GM21515 (cell line): ENCODE measurements around the gene TF.

Experiments
- ATAC-seq: cut with Tn5 transposase; IDR thresholded peaks from one replicate; pipeline ENCODE4 v1.9.1; 2021; ENCODE audit not compliant: unreplicated experiment

TF gene

DNA sequence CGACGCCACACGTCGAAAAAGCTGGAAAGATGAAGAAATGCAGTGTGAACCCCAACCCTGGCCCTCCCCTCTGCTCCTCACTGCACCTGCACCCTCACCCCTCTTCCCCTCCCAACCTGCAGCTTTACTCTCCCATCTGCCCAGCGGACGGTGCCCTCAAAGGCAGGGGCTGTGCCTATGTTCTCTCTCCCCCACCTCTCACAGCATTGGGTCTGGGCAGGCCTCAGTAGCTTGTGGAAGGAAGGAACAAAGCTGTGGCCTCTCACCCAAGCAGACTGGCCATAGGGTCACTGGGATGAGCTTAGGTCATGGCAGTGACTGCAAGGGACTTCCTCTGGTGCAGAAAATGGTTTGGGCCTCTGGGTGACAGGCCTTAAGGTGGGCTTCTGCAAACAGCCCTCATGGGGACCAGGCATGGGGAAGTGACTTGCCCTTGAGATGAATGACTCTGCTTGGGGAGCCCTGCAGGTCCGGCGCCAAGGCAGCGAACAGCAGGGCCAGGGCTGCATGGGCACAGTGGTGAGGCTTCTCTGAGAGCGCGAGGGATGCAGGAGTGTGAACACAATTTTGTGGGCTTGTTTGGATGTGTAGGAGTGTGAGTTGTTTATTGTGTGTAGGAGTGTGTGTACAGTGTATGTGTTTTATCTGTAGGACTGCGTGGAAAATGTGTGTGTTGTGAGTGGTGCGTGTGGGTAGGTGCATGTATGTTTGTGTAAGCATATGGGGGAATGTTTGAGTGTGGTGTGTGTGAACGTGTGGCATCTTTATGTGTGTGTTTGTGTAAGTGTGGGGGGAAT is 88.6 kb downstream of the TF start:
- no peak for ATAC-seq

DNA sequence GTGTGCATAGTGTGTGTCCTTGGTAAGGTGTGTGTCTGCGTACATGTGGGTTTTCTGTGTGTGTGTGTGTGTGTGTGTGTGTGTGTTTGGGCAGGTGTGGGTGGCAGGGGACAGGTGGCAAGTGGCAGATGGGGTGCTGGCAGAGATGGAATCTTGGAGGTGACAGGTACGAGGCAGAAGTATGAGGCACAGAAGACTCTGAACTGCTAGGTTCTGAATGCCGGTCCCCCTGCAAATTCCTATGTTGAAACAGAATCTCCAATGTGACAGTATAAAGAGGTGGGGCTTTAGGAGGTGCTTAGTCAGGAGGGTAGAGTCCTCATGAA is 89.2 kb downstream of the TF start:
- ATAC-seq = no peak

DNA sequence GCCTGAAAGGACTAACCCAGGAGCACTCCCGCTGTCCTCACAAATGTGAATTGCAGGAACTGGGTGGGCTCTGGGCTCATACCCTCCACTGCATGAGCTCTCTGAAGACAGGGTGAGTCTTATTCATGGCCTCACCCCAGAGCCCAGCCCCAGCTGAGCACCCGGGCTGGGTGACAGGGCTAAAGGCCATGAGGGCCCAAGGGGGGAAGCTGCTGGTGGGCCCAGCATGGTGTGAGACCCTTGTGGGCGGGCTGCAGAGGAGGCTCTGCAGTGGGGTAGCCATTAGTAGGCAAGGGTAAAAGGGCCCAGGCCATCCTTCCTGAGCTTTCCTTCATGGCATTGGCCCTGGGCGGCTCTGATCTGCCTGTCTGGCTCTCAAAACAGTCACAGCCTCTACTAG is 89.8 kb downstream of the TF start:
- no peak for ATAC-seq

DNA sequence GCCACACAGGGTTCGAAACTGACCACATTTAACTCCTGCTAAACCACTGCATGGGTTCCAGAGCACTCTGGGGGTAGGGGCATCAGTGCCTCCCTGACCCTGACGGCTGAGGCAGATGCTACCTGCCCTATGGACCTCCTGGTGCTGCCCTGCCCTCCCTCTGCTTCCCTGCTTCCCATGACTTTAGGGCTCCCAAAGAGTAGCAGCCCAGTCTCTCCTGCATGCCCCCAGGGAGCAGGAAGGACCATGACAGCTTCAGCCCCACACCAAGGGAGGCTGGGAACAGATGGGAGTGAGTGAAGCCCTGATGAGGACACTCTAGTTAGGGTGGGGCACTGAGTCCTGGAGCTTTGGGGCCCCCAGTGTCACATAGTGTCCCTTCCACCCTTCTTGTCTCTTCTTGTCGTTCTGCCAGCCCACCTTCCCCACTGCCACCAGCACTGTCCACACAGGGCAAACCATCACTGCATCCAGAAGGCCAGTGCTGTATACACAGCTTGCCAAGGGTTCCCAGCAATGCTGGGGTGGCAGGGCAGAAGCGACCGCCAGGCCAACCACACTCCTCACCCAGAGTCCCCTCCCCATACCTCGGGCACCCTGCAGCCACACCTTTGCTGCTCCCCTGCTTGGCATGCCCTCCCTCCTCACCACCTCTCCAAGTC is 90.4 kb downstream of the TF start:
- ATAC-seq = no peak

DNA sequence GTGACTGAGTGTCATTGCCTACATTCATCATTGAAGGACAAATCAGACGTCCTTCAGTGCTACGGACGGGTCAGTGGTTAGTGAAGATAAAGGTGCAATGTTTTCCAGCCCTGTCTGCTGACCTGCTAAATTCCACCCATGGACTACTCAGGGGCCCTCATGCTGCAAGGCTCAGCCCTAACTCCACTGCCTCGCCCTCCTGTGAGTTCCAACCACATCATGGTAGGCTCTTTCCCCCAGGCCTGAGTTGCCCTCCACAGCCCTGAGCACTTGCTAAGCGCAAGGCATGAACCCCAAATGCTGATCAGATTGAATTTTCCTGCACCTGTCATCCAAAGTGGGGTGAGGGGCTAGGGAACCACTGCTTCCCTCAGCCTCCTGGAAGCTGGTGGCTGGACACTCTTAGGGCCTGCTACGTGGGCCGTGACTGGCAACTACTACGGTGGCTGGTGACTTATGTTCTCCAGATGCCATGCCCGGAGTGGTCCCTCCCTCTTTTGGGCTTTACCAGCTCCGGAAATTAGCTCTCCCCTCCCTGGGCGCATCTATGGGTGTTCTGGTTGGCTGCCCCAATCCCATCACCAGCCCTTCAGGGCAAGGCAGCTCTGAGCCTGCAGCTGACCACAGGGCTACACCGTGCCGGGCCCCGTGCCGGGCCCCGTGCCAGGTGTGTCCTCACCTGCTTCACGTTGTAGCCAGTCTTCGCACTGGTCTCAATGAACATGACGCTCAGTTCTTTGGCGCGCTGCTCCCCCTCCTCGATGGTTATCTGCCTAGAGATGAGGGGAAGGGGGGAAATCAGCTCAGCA is 91.5 kb downstream of the TF start:
- ATAC-seq = no peak

DNA sequence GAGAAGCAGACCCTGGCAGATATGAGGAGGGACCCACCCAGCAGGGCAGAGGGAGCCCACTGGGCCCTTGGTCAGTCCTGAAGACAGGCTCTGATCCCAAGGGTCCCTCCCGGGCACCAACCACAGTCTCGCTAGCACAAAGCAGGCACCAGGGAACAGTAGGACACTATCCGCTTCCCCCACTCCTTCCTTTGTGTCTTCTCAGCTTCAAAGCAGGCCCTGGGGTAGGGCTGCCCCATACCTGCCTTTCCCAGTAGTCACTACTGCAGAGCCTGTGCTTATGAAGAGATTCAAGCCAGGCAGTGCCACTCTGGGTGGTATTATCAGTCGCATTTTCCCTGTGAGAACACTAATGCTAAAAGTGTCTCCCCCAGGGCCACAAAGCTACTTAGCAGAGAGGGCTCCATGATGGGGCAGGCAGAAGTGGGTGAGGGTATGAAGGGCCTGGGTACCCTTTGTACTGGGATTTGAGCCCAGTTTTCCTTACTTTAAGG is 92.2 kb downstream of the TF start:
- no peak for ATAC-seq

DNA sequence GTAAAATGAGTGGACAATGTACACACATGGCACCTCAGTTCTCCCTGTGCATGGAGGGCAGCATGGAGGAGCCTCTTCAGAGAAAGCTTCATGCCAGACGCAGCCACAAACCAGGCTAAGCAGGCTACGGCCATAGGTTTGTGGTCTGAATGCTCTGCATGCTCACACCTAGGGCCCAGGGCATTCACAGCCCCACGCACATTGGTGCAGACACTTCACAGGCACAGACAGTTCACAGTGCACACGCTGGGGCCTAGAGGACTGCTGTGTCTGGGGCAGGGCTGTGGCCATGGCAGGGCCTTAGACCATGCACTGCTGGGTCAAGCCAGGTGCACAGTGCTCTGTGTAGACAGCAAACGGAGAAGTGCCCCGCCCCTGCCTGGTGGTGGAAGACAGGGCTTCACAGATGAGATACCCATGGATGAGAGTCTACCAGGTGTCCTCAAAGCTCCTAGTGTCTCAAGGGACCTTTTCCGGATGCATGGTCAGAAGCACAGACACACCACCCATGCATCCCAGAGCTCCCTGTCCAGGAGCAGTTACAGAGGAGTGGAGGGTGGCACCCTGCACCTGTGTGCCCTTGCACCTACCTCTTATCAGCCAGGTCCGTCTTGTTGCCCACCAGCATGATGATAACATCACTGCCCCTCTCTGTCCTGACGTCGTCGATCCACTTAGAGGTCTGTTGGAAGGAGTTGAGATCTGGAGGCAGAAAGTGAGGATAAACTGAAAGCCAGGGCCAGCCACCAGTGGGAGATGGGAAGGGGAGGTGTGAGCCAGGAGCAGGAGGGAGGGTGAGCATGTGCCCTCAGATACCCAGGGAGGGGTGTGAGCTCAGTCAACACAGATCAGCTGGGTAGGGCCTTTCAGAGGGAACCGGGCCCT is 93.0 kb downstream of the TF start:
- ATAC-seq = no peak

DNA sequence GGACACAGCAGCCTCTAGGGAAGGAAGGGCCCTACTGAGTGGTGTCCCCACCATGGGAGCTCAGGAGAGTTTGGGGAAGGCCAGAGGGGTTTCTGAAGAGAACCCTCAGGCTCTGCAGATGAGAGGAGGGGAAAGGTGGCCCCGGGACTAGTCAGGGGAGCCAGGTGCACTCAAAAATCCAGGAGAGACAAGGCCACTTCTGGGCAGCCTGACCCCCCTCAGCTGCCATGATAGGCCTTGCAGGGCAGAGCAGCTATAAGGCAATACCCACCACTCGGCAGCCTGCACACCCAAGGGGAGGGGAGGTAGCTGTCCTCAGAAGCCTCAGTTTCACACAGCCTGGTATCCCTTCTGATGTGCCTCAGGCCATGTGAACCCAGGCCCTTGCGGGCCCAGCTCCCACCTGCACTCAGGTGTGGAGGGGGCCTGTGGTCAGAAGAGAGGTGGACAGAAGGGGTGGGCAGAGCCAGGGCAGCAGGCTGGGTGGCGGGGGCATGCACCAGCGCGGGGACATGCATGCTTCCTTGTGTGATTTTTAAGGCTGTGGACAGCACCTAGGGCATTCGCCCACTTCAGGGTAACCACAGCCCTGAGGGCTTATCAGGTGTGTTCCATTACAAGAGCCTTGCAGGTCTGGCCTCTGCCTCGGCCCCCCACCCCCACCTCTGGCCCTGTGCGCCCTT is 94.0 kb downstream of the TF start:
- no peak for ATAC-seq

DNA sequence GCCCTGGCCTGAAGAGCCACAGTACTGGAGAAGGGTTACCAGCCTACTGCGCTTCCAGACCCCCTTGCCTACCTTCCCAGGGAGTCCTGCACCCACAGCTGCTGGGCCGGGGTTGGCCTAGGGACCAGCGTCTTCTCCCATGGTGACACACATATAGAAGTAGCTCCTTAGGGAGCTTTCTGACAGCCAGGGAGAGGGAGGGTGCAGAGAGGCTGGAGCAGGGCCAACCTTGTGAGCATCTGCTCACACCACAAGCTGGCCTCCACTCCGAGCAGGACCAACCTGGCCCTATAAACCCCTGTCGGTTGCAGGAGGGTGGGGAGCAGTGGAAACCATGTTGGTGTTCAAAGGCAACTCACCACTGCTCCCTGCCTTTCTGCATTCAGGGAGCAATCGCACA is 94.6 kb downstream of the TF start:
- no peak for ATAC-seq

DNA sequence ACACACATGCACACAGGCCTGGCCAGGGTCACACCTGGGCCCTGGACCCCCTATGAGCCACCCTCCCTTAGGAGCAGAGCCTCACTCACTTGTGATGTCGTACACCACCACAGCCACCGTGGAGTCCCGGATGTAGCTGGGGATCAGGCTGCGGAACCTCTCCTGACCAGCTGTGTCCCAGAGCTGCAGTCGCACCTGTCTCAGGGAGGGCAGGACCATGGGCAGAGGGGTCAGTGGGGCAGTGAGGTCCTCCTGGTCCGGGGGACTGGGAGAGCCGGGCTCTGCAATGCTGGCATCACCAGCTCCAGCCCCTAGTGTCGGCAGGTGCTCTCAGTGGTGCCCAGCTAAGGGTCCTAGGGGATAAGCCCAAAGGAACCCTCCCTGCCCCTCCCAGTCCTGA is 95.0 kb downstream of the TF start:
- no peak for ATAC-seq

DNA sequence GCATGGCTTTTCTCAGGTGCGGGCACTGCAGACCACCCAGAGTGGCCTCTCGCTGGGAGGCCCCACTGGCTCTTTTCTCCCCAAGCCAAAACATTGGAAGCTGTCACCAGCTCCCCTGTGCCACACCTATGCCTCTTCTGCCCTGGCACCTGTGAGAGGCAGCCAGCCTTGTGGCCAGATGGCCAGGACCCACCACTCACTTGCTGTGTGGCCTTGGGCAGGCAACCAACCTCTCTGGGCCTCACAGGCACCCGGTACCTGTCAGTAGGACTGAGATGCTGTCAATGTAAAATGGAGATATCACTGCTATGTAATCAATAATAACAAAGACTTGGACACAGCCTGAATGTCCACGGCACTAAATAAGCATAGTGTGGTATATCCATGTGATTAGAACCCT is 96.0 kb downstream of the TF start:
- no peak for ATAC-seq

DNA sequence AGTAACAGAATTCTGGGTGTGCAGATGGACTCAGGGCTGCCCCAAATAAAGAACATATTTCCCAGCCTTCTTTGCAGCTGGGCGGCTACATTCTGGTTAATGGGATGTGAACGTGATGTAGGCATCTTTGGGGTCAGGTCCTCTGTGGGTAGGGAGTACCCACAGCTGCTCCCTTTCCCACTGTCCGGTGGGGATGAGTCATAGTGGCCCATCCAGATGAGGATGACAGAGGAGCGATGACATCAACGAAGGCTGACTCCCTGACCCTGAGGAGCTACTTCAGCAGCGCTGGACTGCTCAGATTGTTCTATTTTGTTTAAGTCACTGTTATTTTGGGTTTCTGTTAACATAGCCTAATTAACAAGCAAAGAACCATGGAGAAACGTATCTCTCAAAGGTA is 97.4 kb downstream of the TF start:
- no peak for ATAC-seq

DNA sequence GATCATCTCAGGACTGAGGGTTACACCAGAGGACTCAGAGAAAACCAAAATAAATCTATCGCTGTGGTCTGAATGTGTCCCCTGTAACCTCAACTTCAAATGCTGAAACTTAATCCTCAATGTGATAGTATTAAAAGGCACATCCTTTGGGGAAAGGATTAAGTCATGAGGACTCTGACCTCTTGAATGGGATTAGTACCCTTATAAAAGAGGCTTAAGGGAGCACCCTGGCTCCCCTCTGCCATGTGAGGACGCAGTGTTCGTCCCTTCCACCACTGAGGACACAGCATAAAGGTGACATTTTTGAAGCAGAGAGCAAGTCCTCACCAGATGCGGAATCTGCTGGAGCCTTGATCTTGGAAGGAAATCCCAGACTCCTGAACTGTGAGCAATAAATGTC is 98.9 kb downstream of the TF start:
- no peak for ATAC-seq
